ENCODE measurements around the gene GYPC.

DNA sequence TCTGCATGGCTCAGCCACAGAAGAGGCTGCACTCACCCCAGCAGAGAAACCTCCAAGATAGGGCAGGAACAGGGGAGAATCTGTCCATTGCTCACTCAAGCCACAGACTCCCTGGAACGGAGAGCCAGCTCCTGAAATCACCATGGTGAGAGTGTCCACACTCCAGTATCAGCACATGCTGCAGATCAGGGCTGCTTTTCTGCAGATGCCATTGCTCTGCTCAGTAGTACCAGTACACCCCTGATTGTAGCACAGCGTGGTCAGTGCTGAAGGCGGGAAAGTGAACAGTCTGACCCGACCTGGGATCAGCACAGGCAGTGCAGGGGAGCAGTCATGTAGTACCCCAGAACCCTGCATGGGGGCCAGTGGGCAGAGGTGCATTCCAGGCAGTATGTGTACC is 73.9 kb downstream of the GYPC start:
- TF ChIP-seq, protein P1, sequence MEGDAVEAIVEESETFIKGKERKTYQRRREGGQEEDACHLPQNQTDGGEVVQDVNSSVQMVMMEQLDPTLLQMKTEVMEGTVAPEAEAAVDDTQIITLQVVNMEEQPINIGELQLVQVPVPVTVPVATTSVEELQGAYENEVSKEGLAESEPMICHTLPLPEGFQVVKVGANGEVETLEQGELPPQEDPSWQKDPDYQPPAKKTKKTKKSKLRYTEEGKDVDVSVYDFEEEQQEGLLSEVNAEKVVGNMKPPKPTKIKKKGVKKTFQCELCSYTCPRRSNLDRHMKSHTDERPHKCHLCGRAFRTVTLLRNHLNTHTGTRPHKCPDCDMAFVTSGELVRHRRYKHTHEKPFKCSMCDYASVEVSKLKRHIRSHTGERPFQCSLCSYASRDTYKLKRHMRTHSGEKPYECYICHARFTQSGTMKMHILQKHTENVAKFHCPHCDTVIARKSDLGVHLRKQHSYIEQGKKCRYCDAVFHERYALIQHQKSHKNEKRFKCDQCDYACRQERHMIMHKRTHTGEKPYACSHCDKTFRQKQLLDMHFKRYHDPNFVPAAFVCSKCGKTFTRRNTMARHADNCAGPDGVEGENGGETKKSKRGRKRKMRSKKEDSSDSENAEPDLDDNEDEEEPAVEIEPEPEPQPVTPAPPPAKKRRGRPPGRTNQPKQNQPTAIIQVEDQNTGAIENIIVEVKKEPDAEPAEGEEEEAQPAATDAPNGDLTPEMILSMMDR (IDR thresholded peaks at IDR 0.05; ENCODE audit: low read length) = no peak
- TF ChIP-seq EZH2 (IDR thresholded peaks at IDR 0.05; ENCODE audit: borderline replicate concordance, low read length) = no peak
